Hepatocyte (in vitro differentiated cells): Measurements from ENCODE around the gene LCN15.

Experiments used
- CTCF ChIP-seq: fragments of 200-600 bp; sonication (generic); IDR thresholded peaks from 2 replicates; pipeline ENCODE4 v1.5.1; 2016; ENCODE audit warnings: antibody characterized with exemption, mild to moderate bottlenecking; ENCODE audit not compliant: poor library complexity
- EZH2 ChIP-seq: fragments of 200-600 bp; sonication (generic); IDR thresholded peaks from 2 replicates; pipeline ENCODE4 v1.6.1; 2016; ENCODE audit warnings: antibody characterized with exemption, mild to moderate bottlenecking, borderline replicate concordance
- EZH2phosphoT487 ChIP-seq: fragments of 200-600 bp; sonication (generic); IDR thresholded peaks from one replicate; pipeline ENCODE4 v1.6.1; 2018; ENCODE audit warnings: antibody characterized with exemption, mild to moderate bottlenecking, low read depth, moderate library complexity; ENCODE audit not compliant: unreplicated experiment, severe bottlenecking

DNA sequence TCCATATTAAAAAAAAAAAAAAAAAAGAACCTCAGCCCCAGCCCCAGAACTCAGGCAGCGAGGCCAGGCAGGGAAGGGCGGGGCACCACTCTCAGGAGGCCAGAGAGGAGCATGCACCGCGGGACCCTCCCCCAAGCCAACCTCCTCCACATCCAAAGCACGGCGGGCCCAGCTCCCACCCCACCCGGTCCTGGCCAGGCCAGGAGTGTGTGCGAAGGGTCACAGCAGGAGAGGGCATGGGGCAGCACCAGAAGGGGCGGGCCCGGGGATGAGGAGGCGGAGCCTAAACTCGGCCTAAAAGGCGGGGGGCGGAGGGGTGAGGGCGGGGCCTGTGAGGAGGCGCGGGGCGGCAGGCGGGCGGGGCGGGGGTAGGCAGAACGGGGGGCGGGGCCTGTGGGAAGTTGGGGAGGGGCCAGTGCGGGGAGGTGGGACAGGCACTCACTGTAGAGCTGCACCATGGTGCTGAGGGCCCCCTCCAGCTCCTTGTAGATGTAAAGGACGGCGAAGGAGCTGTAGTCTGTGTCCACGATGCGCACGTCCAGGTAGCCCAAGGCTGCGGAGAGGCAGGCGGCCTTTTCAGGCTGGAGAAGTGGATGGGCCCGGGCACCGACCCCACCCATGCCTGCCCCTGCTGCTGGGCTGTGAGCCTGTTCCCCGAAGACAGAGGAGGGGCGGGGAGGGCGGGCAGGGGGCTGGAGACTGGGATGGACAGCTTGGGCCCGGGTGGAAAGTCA, 1.2 kb downstream of the LCN15 start:
- no peak for TF ChIP-seq EZH2phosphoT487
- no peak for TF ChIP-seq CTCF
- TF ChIP-seq EZH2, result no peak
